Mesendoderm (in vitro differentiated cells): ENCODE data around the gene PDPN.

Experiments used
- DNase-seq: peaks from one replicate; pipeline ENCODE4 v3.0.0; 2013
- H2AK5ac ChIP-seq: 2 replicates; pipeline ENCODE4 v1.6.1; 2013; ENCODE audit warnings: low read length, inconsistent platforms
- H2BK120ac ChIP-seq: 2 replicates; pipeline ENCODE4 v1.6.1; 2013; ENCODE audit warnings: low read depth, mild to moderate bottlenecking, low read length, moderate library complexity, mixed read lengths
- H2BK15ac ChIP-seq: replicated peaks from 2 replicates; pipeline ENCODE4 v1.6.1; 2013; ENCODE audit warnings: low read depth, mild to moderate bottlenecking, moderate library complexity
- H2BK5ac ChIP-seq: 2 replicates; pipeline ENCODE4 v1.6.1; 2013; ENCODE audit warnings: low read length, inconsistent platforms
- H3K18ac ChIP-seq: 2 replicates; pipeline ENCODE4 v1.6.1; 2013; ENCODE audit warnings: mild to moderate bottlenecking, low read length, mixed read lengths
- H3K23ac ChIP-seq: one replicate; pipeline ENCODE4 v1.6.1; 2013; ENCODE audit warnings: low read length
- H3K27ac ChIP-seq: 2 replicates; pipeline ENCODE4 v1.5.1; 2013; ENCODE audit warnings: low read depth, mild to moderate bottlenecking, inconsistent platforms, low read length, moderate library complexity
- H3K27me3 ChIP-seq: 2 replicates; pipeline ENCODE4 v1.6.1; 2013; ENCODE audit warnings: low read length, control low read depth, mild to moderate bottlenecking, inconsistent platforms; ENCODE audit not compliant: insufficient read depth, poor library complexity
- H3K36me3 ChIP-seq: 2 replicates; pipeline ENCODE4 v1.6.1; 2013; ENCODE audit warnings: low read length, inconsistent platforms; ENCODE audit not compliant: control insufficient read depth, insufficient read depth
- H3K4ac ChIP-seq: one replicate; pipeline ENCODE4 v1.6.1; 2013; ENCODE audit warnings: low read depth, mild to moderate bottlenecking, low read length, moderate library complexity
- H3K4me1 ChIP-seq: 2 replicates; pipeline ENCODE4 v1.6.1; 2013; ENCODE audit warnings: low read depth, low read length, inconsistent platforms; ENCODE audit not compliant: control insufficient read depth
- H3K4me2 ChIP-seq: 2 replicates; pipeline ENCODE4 v1.6.1; 2013; ENCODE audit warnings: low read length
- H3K4me3 ChIP-seq: 2 replicates; pipeline ENCODE4 v1.5.1; 2013; ENCODE audit warnings: mild to moderate bottlenecking, low read length
- H3K56ac ChIP-seq: one replicate; pipeline ENCODE4 v1.6.1; 2013; ENCODE audit warnings: low read length
- H3K79me1 ChIP-seq: 2 replicates; pipeline ENCODE4 v1.6.1; 2013; ENCODE audit warnings: low read length, inconsistent platforms
- H3K79me2 ChIP-seq: 2 replicates; pipeline ENCODE4 v1.6.1; 2013; ENCODE audit warnings: mild to moderate bottlenecking, low read length; ENCODE audit not compliant: control insufficient read depth, insufficient read depth
- H3K9ac ChIP-seq: 2 replicates; pipeline ENCODE4 v1.6.1; 2013; ENCODE audit warnings: low read length, inconsistent platforms
- H4K5ac ChIP-seq: one replicate; pipeline ENCODE4 v1.6.1; 2013; ENCODE audit warnings: low read length
- H4K8ac ChIP-seq: one replicate; pipeline ENCODE4 v1.6.1; 2013; ENCODE audit warnings: low read depth, mild to moderate bottlenecking, control low read depth, low read length, moderate library complexity
- whole genome bisulfite sequencing: extraction: QIAGEN DNeasy Blood & Tissue Kit; methylation state at CpG from one replicate; pipeline ENCODE4 v1.1.7; 2013; ENCODE audit warnings: low lambda C conversion rate, missing lambda C conversion rate; ENCODE audit not compliant: insufficient coverage; ENCODE audit errors: extremely low coverage; 5-methylcytosine and 5-hydroxymethylcytosine counted together

PDPN gene

GRCh38 chr1:13628218-13628617 lies 44.6 kb downstream of the PDPN start:
- no peak for DNase-seq
- Histone ChIP-seq H4K8ac (no peak overlapping the region), H3K27me3 (no peaks in the 10 kb centered on the region), H2BK120ac (no peak overlapping the region), H3K56ac (no peak overlapping the region), H3K4me3 (no peak overlapping the region), H3K27ac (no peak overlapping the region), H3K4me2 (no peak overlapping the region), H2BK5ac (no peak overlapping the region), H3K79me1 (no peaks in the 10 kb centered on the region), H3K36me3 (no peaks in the 10 kb centered on the region), H3K9ac (no peak overlapping the region), H3K23ac (no peak overlapping the region), H2AK5ac (no peak overlapping the region), H3K79me2 (no peaks in the 10 kb centered on the region), H3K18ac (no peak overlapping the region), H3K4ac (no peak overlapping the region), H4K5ac (no peak overlapping the region), H2BK15ac (no peak overlapping the region), H3K4me1 (no peaks in the 10 kb centered on the region)
- WGBS, result no CpG with 5 or more reads among the region's 3 CpGs

GRCh38 chr1:13628711-13629110 lies 45.1 kb downstream of the PDPN start:
- WGBS, result no CpG with 5 or more reads among the region's 5 CpGs
- H3K79me1 ChIP-seq, result no peaks in the 10 kb centered on the region
- no peak overlapping the region for H3K23ac ChIP-seq
- H3K27ac ChIP-seq, result no peak overlapping the region
- no peak overlapping the region for H2BK15ac ChIP-seq
- no peaks in the 10 kb centered on the region for H3K27me3 ChIP-seq
- no peak overlapping the region for H4K8ac ChIP-seq
- no peak overlapping the region for H3K4me2 ChIP-seq
- H2BK5ac ChIP-seq, result no peak overlapping the region
- H2BK120ac ChIP-seq, result no peak overlapping the region
- no peak overlapping the region for H3K18ac ChIP-seq
- H3K4me1 ChIP-seq, result no peaks in the 10 kb centered on the region
- H4K5ac ChIP-seq, result no peak overlapping the region
- no peak overlapping the region for H3K56ac ChIP-seq
- H3K79me2 ChIP-seq, result no peaks in the 10 kb centered on the region
- H3K36me3 ChIP-seq, result no peaks in the 10 kb centered on the region
- H2AK5ac ChIP-seq, result no peak overlapping the region
- no peak overlapping the region for H3K9ac ChIP-seq
- H3K4me3 ChIP-seq, result no peak overlapping the region
- no peak for DNase-seq
- H3K4ac ChIP-seq, result no peak overlapping the region

GRCh38 chr1:13642306-13643004 lies 58.8 kb downstream of the PDPN start:
- no peak overlapping the region for H3K4me3 ChIP-seq
- H3K79me2 ChIP-seq, result no peaks in the 10 kb centered on the region
- no CpG with 5 or more reads among the region's 3 CpGs for WGBS

GRCh38 chr1:13643017-13643416 lies 59.4 kb downstream of the PDPN start:
- no peaks in the 10 kb centered on the region for H3K27me3 ChIP-seq
- H3K4ac ChIP-seq, result no peak overlapping the region
- no peak overlapping the region for H3K23ac ChIP-seq
- H3K9ac ChIP-seq, result no peak overlapping the region
- no peak overlapping the region for H2AK5ac ChIP-seq
- H3K36me3 ChIP-seq, result no peaks in the 10 kb centered on the region
- no peak overlapping the region for H2BK15ac ChIP-seq
- H2BK5ac ChIP-seq, result no peak overlapping the region
- no CpG with 5 or more reads among the region's 8 CpGs for WGBS
- no peak for DNase-seq
- H3K79me1 ChIP-seq, result no peaks in the 10 kb centered on the region
- no peaks in the 10 kb centered on the region for H3K4me1 ChIP-seq
- no peaks in the 10 kb centered on the region for H3K79me2 ChIP-seq
- no peak overlapping the region for H2BK120ac ChIP-seq
- H3K18ac ChIP-seq, result no peak overlapping the region
- no peak overlapping the region for H3K4me2 ChIP-seq
- H4K5ac ChIP-seq, result no peak overlapping the region
- H3K56ac ChIP-seq, result no peak overlapping the region
- H3K27ac ChIP-seq, result no peak overlapping the region
- no peak overlapping the region for H3K4me3 ChIP-seq
- no peak overlapping the region for H4K8ac ChIP-seq

More at GRCh38 chr1:13642306-13643004, 58.8 kb downstream of the PDPN start:
- no peak for DNase-seq
- no peak overlapping the region for H4K5ac ChIP-seq
- H3K18ac ChIP-seq, result no peak overlapping the region
- H3K56ac ChIP-seq, result no peak overlapping the region
- no peak overlapping the region for H3K9ac ChIP-seq
- no peak overlapping the region for H3K27ac ChIP-seq
- H3K79me1 ChIP-seq, result no peaks in the 10 kb centered on the region
- H2BK5ac ChIP-seq, result no peak overlapping the region
- H3K23ac ChIP-seq, result no peak overlapping the region
- no peak overlapping the region for H2BK15ac ChIP-seq
- no peak overlapping the region for H4K8ac ChIP-seq
- no peak overlapping the region for H2BK120ac ChIP-seq
- no peaks in the 10 kb centered on the region for H3K4me1 ChIP-seq
- H2AK5ac ChIP-seq, result no peak overlapping the region
- H3K27me3 ChIP-seq, result no peaks in the 10 kb centered on the region
- H3K4me2 ChIP-seq, result no peak overlapping the region
- no peak overlapping the region for H3K4ac ChIP-seq
- no peaks in the 10 kb centered on the region for H3K36me3 ChIP-seq

GRCh38 chr1:13646521-13646920 lies 62.9 kb downstream of the PDPN start:
- no peak overlapping the region for H3K23ac ChIP-seq
- H3K56ac ChIP-seq, result no peak overlapping the region
- H3K36me3 ChIP-seq, result no peaks in the 10 kb centered on the region
- no peak overlapping the region for H3K9ac ChIP-seq
- DNase-seq, result no peak
- no peak overlapping the region for H3K4ac ChIP-seq
- no peak overlapping the region for H4K8ac ChIP-seq
- H3K18ac ChIP-seq, result no peak overlapping the region
- H3K27me3 ChIP-seq, result no peaks in the 10 kb centered on the region
- no peak overlapping the region for H4K5ac ChIP-seq
- no CpG with 5 or more reads among the region's 7 CpGs for WGBS
- H3K4me3 ChIP-seq, result no peak overlapping the region
- no peak overlapping the region for H2BK15ac ChIP-seq
- H2AK5ac ChIP-seq, result no peak overlapping the region
- no peak overlapping the region for H3K27ac ChIP-seq
- H2BK5ac ChIP-seq, result no peak overlapping the region
- no peak overlapping the region for H3K4me2 ChIP-seq
- no peaks in the 10 kb centered on the region for H3K4me1 ChIP-seq
- no peaks in the 10 kb centered on the region for H3K79me1 ChIP-seq
- H3K79me2 ChIP-seq, result no peaks in the 10 kb centered on the region
- H2BK120ac ChIP-seq, result no peak overlapping the region

GRCh38 chr1:13651279-13651678 lies 67.6 kb downstream of the PDPN start:
- H3K4me2 ChIP-seq, result no peak overlapping the region
- no peak overlapping the region for H4K8ac ChIP-seq
- H3K4me1 ChIP-seq, result no peaks in the 10 kb centered on the region
- no peak overlapping the region for H3K9ac ChIP-seq
- H3K4ac ChIP-seq, result no peak overlapping the region
- H3K18ac ChIP-seq, result no peak overlapping the region
- H3K79me1 ChIP-seq, result no peaks in the 10 kb centered on the region
- H3K27me3 ChIP-seq, result no peaks in the 10 kb centered on the region
- no peak overlapping the region for H4K5ac ChIP-seq
- no CpG with 5 or more reads among the region's 3 CpGs for WGBS
- no peak overlapping the region for H3K23ac ChIP-seq
- no peaks in the 10 kb centered on the region for H3K36me3 ChIP-seq
- H3K27ac ChIP-seq, result no peak overlapping the region
- no peak for DNase-seq
- H3K79me2 ChIP-seq, result no peaks in the 10 kb centered on the region
- H2BK15ac ChIP-seq, result no peak overlapping the region
- H3K4me3 ChIP-seq, result no peak overlapping the region
- H2BK120ac ChIP-seq, result no peak overlapping the region
- no peak overlapping the region for H2BK5ac ChIP-seq
- no peak overlapping the region for H2AK5ac ChIP-seq
- H3K56ac ChIP-seq, result no peak overlapping the region
